ENCODE measurements around the gene FAT1.
"Not testable (repeated sequence)": the region's sequence is repeated elsewhere in the genome, so short reads cannot be mapped to it uniquely, and the experiment has no call there.

The FAT1 gene

GRCh38 chr4:186698028-186698427 lies 25.6 kb downstream of the FAT1 start:
- DNase-seq (ENCODE audit: low read depth): no peak

DNA sequence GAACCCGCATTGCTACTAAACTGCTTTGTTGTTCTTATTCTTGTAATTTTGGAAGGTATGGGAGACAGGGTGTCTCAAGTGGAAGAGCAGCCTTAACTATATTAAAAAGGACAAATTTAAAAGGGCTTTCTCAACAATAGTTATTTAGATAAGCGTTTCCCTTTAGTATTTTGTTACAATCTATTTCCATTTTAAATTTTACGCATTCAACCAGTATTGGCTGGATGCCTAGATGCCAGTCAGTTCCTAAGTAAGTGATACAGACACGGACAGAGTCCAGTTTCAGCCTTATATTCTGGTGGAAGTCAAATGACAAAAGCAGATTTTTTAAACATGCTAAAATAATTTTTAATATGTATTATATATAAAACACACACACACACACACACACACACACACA lies 28.3 kb downstream of the FAT1 start:
- DNase-seq (ENCODE audit: low read depth): no peak

DNA sequence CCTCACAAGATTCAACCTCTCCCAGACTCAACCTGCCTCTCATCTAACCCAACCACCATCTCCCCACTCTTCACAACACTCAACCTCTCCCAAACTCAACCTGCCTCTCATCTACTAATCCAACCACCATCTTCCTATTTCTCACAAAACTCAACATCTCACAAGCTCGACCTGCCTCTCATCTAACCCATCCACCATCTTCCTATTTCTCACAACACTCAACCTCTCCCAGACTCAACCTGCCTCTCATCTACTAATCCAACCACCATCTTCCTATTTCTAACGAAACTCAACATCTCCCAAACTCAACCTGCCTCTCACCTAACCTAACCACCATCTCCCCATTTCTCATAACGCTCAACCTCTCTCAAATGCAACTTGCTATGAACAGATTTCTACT lies 29.8 kb downstream of the FAT1 start:
- no peak for DNase-seq (ENCODE audit: low read depth)

DNA sequence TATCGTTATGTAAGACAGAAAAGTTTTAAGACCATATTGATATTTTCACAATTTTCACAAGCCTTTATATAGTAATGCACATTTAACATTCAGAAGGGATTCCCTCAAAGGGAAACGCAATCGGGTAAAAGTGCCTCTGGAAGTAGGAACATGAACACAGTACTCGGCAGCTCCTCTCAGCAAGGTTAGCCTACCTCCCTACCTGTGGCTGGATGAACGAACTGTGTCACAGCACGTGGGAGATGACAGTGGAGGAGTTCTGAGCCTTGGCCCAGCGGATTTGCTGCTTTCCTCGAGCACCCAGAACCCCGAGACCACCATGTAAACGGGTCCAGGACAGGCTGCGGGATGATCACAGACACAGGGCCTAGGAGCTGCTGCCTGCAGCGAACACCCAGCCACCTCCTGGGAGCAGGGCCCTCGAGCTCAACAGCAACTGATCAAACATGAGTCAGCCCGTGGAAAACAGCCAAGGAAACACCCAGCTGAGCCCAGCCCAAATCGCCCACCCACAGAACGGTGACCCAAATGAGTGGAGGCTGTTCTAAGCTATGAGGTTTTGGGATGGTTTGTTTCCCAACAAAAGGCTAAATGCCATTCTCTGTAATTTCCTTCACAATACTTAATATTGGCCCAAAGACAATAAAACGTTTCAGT lies 30.4 kb downstream of the FAT1 start:
- no peak for DNase-seq (ENCODE audit: low read depth)

GRCh38 chr4:186691396-186691795 lies 32.3 kb downstream of the FAT1 start:
- no peak for DNase-seq (ENCODE audit: low read depth)

- no peak for DNase-seq (ENCODE audit: low read depth)
Observed at GRCh38 chr4:186689476-186689875, 34.2 kb downstream of the FAT1 start.

- no peak for DNase-seq (ENCODE audit: low read depth)
Observed at GRCh38 chr4:186688150-186688943, 35.3 kb downstream of the FAT1 start.

DNA sequence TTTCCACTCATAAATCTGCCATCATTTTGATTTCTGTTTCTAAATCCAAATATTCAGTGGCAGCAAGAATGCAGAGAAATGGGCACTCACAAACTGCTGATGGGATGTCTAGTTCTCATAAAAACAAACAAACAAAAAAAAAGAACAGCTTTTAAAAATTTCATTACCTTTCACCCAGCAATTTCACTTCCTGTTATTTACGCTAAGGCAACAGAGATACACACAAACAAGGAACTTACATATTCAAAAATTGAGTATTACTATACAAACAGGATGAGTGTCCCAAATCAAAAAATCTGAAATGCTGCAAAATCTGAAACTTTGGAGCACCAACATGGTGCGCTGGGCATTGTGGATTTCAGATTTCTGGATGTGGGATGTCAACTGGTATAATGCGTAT lies 36.4 kb downstream of the FAT1 start:
- no peak for DNase-seq (ENCODE audit: low read depth)

DNA sequence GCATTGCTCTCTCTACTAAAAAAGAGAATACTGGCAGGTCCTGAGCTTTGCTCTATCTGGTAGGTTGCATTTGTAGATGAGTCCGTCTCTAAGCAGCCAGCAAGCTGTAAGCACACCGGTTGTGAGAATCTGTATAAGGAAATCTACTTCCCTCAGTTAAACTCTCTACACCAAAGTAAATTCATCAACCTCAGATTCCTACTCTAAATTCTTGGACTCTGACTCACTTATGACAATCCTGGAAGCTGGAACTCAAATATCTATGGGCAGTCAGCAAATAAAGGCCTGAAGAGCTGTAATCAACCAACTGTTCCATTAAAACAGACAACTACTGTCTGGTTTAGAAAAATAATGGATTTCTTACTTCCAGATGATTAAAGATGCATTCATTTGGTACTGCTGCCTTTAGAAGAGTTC lies 37.9 kb downstream of the FAT1 start:
- no peak for DNase-seq (ENCODE audit: low read depth)

DNA sequence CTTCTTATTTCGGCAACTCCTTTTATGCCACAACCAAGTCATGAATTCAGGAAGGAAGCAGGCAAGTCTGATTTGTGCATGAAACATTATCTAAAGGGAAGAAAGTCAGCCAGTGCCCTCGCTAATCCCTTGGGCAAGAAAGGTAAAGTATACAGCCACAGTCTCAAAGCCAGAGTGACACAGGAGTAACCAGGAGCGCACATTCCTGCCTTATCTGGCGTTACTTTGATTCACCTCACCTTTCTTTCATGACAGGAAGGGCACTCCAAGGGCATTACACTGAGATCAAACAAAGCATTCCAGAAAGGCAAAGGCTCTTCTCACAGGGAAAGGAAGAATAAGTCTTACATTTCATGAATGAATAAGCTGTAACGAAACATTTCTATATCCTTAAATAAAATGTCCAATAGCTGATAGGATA lies 38.8 kb downstream of the FAT1 start:
- no peak for DNase-seq (ENCODE audit: low read depth)

DNA sequence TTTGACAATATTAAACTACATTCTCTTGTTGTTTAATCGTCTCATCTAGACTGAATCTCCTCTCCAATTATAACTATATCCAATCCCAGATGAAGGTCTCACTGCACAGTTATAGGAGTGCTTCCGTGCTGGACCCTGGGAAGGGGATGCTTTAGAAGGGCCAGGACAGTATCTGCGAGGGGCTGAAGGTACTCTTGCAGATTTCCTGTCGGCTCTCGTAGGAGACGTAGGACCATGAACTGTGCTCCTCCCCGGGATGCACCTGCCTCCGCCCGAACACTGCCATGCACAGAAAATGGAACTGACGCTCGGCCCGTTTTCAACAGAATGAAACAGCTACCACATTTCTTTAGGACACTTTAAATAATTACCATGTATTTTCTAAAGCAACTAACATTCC lies 39.4 kb downstream of the FAT1 start:
- DNase-seq (ENCODE audit: low read depth): no peak

- no peak for DNase-seq (ENCODE audit: low read depth)
Observed at GRCh38 chr4:186680641-186681040, 43.0 kb downstream of the FAT1 start.

DNA sequence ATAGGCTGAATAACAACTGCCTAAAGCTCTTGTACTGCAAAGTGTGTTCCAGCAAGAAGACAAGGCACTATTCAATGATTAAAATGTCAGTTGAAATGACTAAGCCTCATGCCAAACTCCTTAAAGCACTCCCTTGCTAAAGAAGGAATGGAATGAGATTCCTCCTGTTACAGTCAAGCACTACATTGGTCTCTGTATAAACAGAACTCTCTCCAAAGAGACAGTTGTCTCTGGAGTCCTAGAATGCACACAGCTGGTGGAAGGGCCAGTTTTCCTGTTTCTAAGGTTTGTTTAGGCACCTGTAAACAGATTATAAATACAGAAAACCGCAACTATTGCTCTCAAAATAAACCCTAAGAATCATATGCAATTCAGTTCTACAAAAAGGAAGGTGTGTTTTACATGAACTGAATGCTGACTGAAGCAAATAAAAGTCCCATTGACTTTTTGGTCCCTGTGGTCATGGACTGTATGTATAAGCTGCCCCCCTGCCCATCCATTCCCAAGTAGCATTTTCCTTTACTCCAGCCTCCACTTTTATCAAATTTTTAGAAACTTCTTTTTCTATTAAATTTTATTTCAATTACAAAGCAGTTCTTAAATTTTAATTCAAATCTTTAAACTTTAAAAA lies 47.0 kb downstream of the FAT1 start:
- no peak for DNase-seq (ENCODE audit: low read depth)

GRCh38 chr4:186669735-186670134 lies 53.9 kb downstream of the FAT1 start:
- DNase-seq (ENCODE audit: low read depth): no peak

DNA sequence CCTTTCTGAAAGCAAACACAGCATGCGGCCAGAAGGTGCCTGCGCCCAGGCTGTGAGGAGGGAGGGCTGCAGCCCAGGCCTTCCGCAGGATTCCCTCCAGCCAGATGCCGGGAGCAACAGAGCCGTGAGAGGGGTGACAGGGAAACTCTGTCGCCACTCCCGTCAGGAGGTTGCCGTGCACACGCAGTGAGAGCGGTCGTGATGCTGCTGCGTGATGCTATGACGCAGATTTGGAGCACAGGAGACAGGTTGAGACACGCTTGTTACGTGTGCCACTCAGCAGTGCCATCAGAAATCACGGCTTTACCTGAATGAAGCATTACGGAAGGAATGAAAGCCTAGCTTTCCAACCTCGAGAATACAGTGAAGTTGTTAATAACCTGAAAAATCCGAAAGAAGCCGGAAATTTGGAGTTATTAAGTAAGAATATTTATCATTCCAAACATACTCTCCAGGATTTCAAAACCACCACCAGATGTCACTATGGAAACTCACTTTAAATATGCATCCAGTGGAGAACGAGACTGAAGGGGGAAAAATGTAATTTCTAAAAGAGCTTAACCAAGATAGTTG lies 54.4 kb downstream of the FAT1 start:
- no peak for DNase-seq (ENCODE audit: low read depth)

DNA sequence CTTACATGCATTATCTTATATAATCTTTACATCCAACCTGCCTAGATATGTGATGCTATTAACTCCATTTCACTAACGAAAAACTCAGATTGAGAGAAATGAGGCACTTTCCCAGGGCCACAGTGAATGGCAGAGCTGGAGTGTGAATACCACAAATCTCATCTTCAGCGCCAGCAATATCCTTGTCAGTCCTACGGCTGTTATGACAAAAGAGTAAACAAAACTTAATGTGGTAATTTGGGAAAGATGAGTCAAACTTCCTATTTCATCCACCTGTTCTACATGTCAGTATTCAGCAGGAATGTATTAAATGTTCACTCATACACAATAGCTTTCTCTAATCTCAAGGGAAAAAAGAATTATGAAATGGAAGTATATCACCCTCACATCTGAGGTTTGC lies 56.9 kb downstream of the FAT1 start:
- no peak for DNase-seq (ENCODE audit: low read depth)

DNA sequence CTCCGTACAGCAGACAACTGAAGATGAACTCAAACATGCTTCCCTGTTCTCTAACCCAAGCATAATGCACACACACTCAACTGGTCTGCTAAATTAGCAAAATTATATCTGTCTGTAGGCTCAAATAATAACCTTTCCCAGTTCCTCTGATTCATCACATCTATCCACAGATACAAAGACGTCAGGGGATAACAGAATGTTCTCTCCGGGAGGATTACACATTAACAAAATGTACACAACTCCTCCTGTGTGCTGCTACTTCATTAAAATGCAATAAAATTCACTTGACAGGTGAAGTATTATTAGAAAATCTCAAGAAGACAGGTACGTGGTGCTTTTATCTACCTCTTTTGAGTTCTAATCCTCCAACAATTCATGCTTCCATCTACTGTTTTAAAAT lies 57.4 kb downstream of the FAT1 start:
- DNase-seq (ENCODE audit: low read depth): no peak

DNA sequence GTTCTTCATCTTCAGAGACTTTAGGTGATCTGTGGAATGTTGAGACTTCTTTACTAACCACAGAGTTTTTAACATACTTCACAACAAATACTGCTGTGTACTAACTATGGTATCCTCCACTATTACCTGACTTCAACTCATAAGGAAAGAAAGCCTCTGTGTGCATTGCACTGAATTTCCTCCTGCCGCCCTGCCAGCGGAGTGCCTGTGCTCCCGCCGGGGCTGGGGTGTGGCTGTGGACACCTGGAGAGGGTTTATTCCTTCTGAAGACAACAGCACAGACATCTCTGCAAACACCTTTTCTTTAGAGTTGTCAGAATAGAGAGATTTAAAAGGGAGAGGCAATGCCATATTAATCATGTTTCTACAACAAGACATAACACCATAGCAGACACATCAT lies 63.3 kb downstream of the FAT1 start:
- no peak for DNase-seq (ENCODE audit: low read depth)

DNA sequence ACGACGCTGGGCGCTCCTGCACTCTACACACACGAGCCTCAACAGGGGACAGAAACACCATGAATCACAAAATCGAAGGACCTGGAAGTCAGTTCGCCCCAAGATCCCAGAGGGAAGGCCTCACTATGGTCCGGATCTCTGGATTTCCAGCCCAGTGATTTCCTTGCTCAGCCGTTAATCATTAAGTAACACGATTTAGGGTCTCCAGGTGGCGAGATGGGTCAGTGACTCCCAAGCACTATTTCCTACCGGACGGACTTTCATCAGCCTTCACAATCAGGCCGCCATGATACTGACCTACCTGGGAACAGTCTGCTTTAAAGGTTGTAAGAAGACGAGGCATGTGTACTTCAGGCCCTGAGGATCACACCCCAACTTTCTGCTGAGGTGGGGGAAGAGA lies 63.7 kb downstream of the FAT1 start:
- DNase-seq (ENCODE audit: low read depth): no peak

DNA sequence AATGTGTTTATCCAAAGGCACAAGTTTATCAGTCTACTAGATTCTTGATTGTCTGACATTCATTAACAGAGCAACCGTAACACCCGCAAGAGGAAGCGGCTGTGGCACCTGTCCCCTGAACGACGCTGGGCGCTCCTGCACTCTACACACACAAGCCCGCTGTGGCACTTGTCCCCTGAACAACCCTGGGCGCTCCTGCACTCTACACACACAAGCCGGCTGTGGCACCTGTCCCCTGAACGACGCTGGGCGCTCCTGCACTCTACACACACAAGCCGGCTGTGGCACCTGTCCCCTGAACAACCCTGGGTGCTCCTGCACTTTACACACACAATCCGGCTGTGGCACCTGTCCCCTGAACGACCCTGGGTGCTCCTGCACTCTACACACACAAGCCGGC lies 64.2 kb downstream of the FAT1 start:
- not testable (repeated sequence) for DNase-seq (ENCODE audit: low read depth)

- no peak for DNase-seq (ENCODE audit: low read depth)
Observed at GRCh38 chr4:186658657-186659056, 65.0 kb downstream of the FAT1 start.

DNA sequence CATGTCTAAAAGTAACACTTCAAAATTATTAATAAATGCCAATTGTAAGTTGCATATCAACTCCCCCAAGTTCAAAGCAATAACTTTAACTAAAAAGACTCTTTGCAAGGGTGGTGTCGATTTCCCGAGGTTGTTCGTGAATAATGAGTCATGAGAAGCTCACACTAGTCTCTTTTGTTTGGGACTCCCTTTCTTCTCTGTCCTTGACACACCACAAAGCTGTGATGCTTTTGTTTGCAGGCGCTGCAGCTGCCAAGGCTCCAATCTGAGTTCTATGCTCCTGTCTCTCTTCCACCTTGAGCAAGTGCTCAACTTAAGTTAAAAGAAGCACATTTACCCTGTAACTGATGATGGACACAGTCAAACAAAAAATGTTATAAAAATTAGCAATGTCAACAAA lies 65.9 kb downstream of the FAT1 start:
- no peak for DNase-seq (ENCODE audit: low read depth)

DNA sequence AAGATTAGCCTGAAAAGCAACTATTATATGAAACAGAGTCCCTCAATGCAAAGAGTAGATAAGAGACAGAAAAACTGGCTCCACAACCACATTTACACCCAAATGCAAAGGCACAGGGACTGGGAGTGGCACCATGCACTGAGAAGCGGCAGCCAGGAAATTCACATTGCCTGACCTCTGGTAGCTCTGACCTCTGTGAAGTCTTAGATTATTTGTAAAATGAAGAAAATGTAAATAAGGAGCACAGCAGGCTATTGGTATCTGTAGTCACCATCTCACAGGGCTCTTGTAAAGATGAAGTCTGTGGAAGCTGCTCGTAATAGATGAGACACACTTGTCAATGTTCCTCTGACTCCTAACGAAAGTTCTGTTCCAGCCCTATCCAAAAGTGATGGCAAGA lies 69.7 kb downstream of the FAT1 start:
- DNase-seq (ENCODE audit: low read depth): no peak

Measured in activated T-cell treated with anti-CD3 and anti-CD28 coated beads for 1 hour (primary cell).